Gastrocnemius medialis (tissue), 4 donors: ENCODE results near the gene NSFL1C. TPM values are rescaled to one million over a fixed set of nuclear protein-coding genes. Genes with fewer than 3 reads are reported as not detected.

Experiments used
- ATAC-seq, 2 donors: fragments of 150-250 bp; one replicate each; pipeline ENCODE4 v1.9.1; 2016
- DNase-seq, 2 donors: peaks; one replicate each; pipeline ENCODE4 v3.0.0-alpha.2; 2019
- H3K27ac ChIP-seq, 4 donors: fragments of 200-600 bp; sonication (generic); 1 replicate in 1 of 4; 2 replicates in 3 of 4; pipeline ENCODE4 v1.5.1; 2016 to 2018; ENCODE audit warnings: mild to moderate bottlenecking in 2 of 4, moderate library complexity in 1 of 4
- H3K27me3 ChIP-seq, 3 donors: fragments of 200-600 bp; sonication (generic) in 2 of 3; 1 replicate in 1 of 3; 2 replicates in 2 of 3; pipeline versions ENCODE4 v1.5.1 to v1.6.0; 2016 to 2019; ENCODE audit warnings: mild to moderate bottlenecking in 1 of 3, moderate library complexity in 1 of 3
- H3K36me3 ChIP-seq, 2 donors: fragments of 200-600 bp; sonication (generic) in 1 of 2; one replicate each; pipeline ENCODE4 v1.5.1; 2017 to 2018
- H3K4me1 ChIP-seq, 2 donors: fragments of 200-600 bp; sonication (generic) in 1 of 2; one replicate each; pipeline ENCODE4 v1.5.1; 2016 to 2017; ENCODE audit warnings: mild to moderate bottlenecking in 2 of 2
- H3K4me3 ChIP-seq, 4 donors: fragments of 200-600 bp; sonication (generic) in 3 of 4; 1 replicate in 1 of 4; 2 replicates in 3 of 4; pipeline ENCODE4 v1.5.1; 2016 to 2019; ENCODE audit warnings: mild to moderate bottlenecking in 2 of 4
- H3K9me3 ChIP-seq, 3 donors: fragments of 200-600 bp; sonication (generic) in 2 of 3; 1 replicate in 1 of 3; 2 replicates in 2 of 3; pipeline ENCODE4 v1.5.1; 2016 to 2019
- CTCF ChIP-seq, 5 experiments: fragments of 450-650 bp in 3 of 5; fragments of 200-600 bp in 2 of 5; sonication (generic) in 2 of 5; IDR thresholded peaks in 4 of 5; conservative IDR thresholded peaks in 1 of 5; 1 replicate in 4 of 5; 2 replicates in 1 of 5; pipeline ENCODE4 v1.5.1; 2016 to 2019; ENCODE audit warnings: antibody characterized with exemption in 5 of 5, mild to moderate bottlenecking in 3 of 5, moderate library complexity in 3 of 5
- POLR2A ChIP-seq, 2 donors: fragments of 450-650 bp; IDR thresholded peaks; one replicate each; pipeline ENCODE4 v1.6.1; 2017; ENCODE audit warnings: antibody characterized with exemption in 2 of 2, mild to moderate bottlenecking in 2 of 2, moderate library complexity in 2 of 2
- in situ Hi-C, 4 donors: fragments of 200-750 bp; cut with MboI; loops; one replicate each; pipeline versions ENCODE4 v1.15.0 to v1.8.0; 2017; ENCODE audit warnings: low sequenced_read_pairs in 4 of 4
- intact Hi-C: fragments of 100-400 bp; cut with DNase I; formaldehyde crosslinking; loops from one replicate; pipeline ENCODE4 v1.15.1; 2023; ENCODE audit warnings: low total_unique reads
- total RNA-seq, 4 donors: library from RNA; depleted of rRNA; stranded (reverse); fragments of >200 nt; gene quantifications; one replicate each; pipeline versions ENCODE4 v1.1.0 to v1.2.3, GENCODE V29; 2016

NSFL1C gene
- total RNA-seq, 4 donors from 2014 or later: 68.0 to 91.4 (median 80.6) TPM

GRCh38 chr20:1392693-1393506, 73.7 kb downstream of the NSFL1C start, which contains the start of gene FKBP1A:
Gene FKBP1A, minus strand, starts transcription at chr20:1393054. Its CDS starts 56 bp downstream, at chr20:1392998.
- Histone ChIP-seq H3K27me3 (peaks cover 0 to 3% (median 3%) of the 10 kb centered on the region in 3 donors), H3K4me3 (peak within 1 kb of the TSS; percentile 76 to 96 (median 91)), H3K36me3 (no peaks in the 10 kb centered on the region), H3K9me3 (no peaks in the 10 kb centered on the region), H3K27ac (peak within 1 kb of the TSS; percentile 83 to 90 (median 87)), H3K4me1 (peaks cover 47 to 50% of the 10 kb centered on the region in 2 donors)
- TF ChIP-seq POLR2A (IDR thresholded peaks at IDR 0.05) (peak; percentile 85 to 88), CTCF (IDR thresholded peaks at IDR 0.05 in 4 of 5, conservative IDR thresholded peaks at IDR 0.05 in 1 of 5) (peak in 3 of 5 experiments; percentile 4 to 39 (median 29))
- in situ Hi-C loops: no loop called here
- intact Hi-C loops: loop anchor here (1.0 to 5.0 kb wide), 4 partner anchors 68 to 276 kb away; partner anchors contain the start of genes NSFL1C and PSMF1
- DNase-seq (peak; percentile 73 to 92), ATAC-seq (peak; percentile 89 to 92)

- ATAC-seq: peak; percentile 31 to 41
- H3K4me1 ChIP-seq: peaks cover 49 to 55% of the 10 kb centered on the region in 2 donors
Observed at GRCh38 chr20:1392443-1392692, 74.3 kb downstream of the NSFL1C start.

More at GRCh38 chr20:1392443-1392692, 74.3 kb downstream of the NSFL1C start:
- no peaks in the 10 kb centered on the region for H3K36me3 ChIP-seq
- in situ Hi-C loops: no loop called here
- H3K27ac ChIP-seq: peak overlapping the region; percentile 83 to 90 (median 87)
- no peaks in the 10 kb centered on the region for H3K9me3 ChIP-seq
- peaks cover 0 to 3% (median 3%) of the 10 kb centered on the region in 3 donors for H3K27me3 ChIP-seq
- no peak for DNase-seq
- intact Hi-C loops: loop anchor here (5.0 kb wide), 1 partner anchor 275 kb away; the partner anchor contains the start of gene PSMF1
- TF ChIP-seq POLR2A (IDR thresholded peaks at IDR 0.05) (no peak), CTCF (IDR thresholded peaks at IDR 0.05 in 4 of 5, conservative IDR thresholded peaks at IDR 0.05 in 1 of 5) (no peak)
- H3K4me3 ChIP-seq: peak overlapping the region; percentile 76 to 96 (median 91)

Other genes starting within 250 kb of the NSFL1C start
- under 1 TPM in 1 of 4 donors, not detected in 3; 0.18 TPM for gene RAD21L1, start 240.8 kb downstream of the NSFL1C start, total RNA-seq
- gene SNPH, start 200.6 kb downstream of the NSFL1C start, total RNA-seq: 10 to 100 TPM in 3 of 4 donors, 1 to 10 TPM in 1; 3.1 to 27.4 (median 15.9) TPM
- 1 to 10 TPM; 1.3 to 2.9 (median 2.1) TPM for gene SDCBP2, start 137.7 kb downstream of the NSFL1C start, total RNA-seq
- gene FKBP1A, start 73.8 kb downstream of the NSFL1C start, total RNA-seq: 10 to 100 TPM; 27.7 to 89.4 (median 52.5) TPM
- 1 to 10 TPM in 2 of 4 donors, under 1 TPM in 2; 0.94 to 6.2 (median 1.5) TPM for gene SIRPB2, start 24.6 kb upstream of the NSFL1C start, total RNA-seq
- gene SIRPD, start 90.9 kb upstream of the NSFL1C start, total RNA-seq: not detected
- gene SIRPB1, start 153.2 kb upstream of the NSFL1C start, total RNA-seq: 1 to 10 TPM in 2 of 4 donors, under 1 TPM in 1, not detected in 1; 0.20 to 4.4 (median 1.8) TPM
- gene SIRPG, start 190.9 kb upstream of the NSFL1C start, total RNA-seq: not detected